HG02763 (cell line): ENCODE measurements around the gene KDM5B.

Source experiments
- ATAC-seq: cut with Tn5 transposase; IDR thresholded peaks from one replicate; pipeline ENCODE4 v1.9.1; 2021; ENCODE audit warnings: mild to moderate bottlenecking, moderate library complexity; ENCODE audit not compliant: unreplicated experiment

The KDM5B gene

GRCh38 chr1:202689082-202689481, 119.1 kb downstream of the KDM5B start:
- ATAC-seq = no peak

- ATAC-seq = no peak
Observed at GRCh38 chr1:202688401-202688800, 119.8 kb downstream of the KDM5B start.

- ATAC-seq = no peak
Observed at GRCh38 chr1:202687798-202688197, 120.4 kb downstream of the KDM5B start.

- no peak for ATAC-seq
Observed at GRCh38 chr1:202687370-202687769, 120.9 kb downstream of the KDM5B start.

- ATAC-seq = no peak
Observed at GRCh38 chr1:202685641-202686040, 122.6 kb downstream of the KDM5B start.

- ATAC-seq = no peak
Observed at GRCh38 chr1:202684716-202685115, 123.5 kb downstream of the KDM5B start.

- ATAC-seq = no peak
Observed at GRCh38 chr1:202683029-202683428, 125.2 kb downstream of the KDM5B start.

DNA sequence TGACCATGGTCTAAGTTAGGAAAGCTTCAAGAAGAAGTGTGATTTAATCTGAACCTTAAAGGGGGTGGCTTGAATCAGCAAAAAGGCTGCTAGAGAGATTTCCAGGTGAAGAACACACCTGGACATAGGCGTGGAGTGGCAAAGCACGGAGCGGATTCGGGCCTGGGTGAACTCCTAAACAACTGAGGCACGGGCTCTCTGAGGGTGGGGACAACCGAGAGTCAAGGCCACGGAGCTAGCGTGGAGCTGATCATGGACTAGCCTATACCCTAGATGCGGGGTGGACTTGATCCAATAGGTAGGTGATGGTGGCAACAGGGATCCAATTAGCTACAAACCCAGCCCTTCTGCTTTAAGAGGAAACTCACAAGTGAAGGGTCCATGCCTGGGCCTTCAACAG, 125.7 kb downstream of the KDM5B start:
- no peak for ATAC-seq

DNA sequence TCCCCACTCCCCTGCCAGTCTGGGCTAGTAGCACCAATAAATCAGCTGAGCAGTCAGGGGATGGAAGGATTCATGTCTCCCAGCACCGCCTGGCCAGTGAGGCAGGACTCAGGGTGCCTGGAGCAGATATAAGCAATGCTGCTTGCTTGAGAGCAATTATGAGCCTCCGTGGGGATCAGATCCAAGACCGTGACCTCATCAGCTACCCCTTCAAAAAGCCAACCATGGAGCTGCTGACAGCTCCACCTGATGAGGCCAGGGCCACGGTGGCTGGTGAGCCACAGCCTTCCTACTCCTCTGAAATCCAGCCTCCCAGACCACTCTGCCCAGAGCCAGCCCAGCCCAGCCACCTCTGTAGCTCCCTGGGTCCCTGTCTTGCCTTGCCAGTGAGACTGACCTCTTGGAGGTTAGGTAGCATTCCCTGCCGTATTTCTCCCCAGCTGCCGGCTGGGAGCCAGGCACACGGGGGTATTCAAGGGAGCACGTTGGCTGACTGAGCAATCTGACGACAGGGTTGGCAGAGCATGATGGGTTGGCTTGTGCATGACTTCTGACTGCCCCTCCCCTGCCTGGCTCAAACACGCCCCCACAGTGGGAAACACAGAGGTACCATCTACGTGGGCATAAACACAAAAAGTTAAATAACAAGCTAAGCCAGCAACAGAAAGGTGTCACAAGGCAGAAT, 126.3 kb downstream of the KDM5B start:
- no peak for ATAC-seq

DNA sequence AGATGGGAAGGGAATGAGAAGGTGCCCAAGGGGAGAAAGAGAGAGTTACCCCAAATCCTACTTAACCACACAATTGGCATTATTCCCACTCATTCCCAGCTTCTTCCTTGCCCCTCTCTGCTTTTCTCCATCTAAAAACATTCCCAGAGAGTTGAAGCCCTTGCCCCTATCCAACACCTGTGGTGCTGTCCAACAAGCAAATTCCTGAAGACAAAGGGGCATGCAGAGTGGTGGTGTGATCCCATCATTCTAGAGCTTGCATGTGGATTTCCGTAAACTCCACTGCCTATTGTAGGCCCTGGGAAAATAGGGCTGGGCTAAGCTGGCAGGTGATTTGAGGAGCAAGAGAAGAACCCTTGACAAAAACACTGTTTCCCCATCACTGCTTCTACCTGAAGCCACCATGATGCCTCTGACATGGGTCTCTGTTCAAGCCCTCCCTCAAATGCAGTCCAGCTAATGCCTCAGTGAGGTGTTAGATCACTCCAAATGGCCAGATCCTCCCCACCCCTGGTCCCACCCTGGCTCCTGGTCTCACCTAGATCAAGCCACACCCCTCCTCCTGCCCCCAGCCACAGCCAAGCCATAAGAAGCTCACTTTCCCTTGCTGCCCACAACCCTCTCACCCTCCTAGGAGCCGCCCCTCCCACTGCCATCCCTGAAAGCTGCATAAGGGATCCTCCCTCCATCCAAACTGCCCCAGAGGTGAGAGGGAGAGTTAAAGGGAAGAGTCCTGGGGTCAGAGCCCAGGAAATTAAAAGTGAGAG, 127.5 kb downstream of the KDM5B start:
- no peak for ATAC-seq

GRCh38 chr1:202679406-202680177, 128.6 kb downstream of the KDM5B start:
- no peak for ATAC-seq

DNA sequence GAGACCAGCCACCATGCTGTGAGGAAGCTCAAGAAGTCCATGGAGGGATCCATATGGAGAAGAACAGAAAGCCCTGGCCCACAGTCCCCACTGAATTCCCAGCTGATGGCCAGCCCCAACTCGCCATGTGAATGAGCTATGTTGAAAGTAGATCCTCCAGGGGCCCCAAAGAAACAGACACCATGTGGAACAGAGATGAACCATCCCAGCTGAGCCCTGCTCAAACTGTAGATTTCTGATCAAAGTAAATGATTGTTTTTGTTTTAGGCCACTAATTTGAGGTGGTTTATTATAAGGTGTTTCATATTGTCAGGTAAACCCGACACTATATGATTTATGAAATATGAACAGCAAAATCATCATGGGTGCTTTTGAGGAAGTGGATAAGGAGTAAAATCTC, 130.8 kb downstream of the KDM5B start:
- no peak for ATAC-seq
